Measurements from ENCODE around the gene DOCK1.
"Not testable (repeated sequence)": the region's sequence is repeated elsewhere in the genome, so short reads cannot be mapped to it uniquely, and the experiment has no call there.

DOCK1 gene

DNA sequence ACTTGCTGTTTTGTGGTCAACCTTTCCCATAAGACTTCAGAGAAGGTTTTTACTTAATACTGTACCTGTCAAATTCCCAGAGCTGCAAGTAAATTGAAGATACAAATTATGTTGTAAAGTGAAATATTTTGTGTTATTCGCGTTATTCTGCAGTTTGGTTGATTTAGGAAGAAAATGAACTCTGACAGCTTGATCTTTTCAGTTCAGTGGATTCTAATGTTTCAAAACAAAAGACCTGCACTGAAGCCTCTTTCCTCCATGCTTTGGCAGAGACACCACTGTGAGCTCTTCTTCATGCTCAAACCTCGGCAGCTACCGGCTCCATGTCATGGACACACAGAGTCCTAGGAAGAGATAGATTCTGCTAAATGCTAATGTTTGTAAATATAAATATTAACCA lies 366.8 kb downstream of the DOCK1 start:
- no peak for DNase-seq (ENCODE audit: low read depth in 2 of 2)

DNA sequence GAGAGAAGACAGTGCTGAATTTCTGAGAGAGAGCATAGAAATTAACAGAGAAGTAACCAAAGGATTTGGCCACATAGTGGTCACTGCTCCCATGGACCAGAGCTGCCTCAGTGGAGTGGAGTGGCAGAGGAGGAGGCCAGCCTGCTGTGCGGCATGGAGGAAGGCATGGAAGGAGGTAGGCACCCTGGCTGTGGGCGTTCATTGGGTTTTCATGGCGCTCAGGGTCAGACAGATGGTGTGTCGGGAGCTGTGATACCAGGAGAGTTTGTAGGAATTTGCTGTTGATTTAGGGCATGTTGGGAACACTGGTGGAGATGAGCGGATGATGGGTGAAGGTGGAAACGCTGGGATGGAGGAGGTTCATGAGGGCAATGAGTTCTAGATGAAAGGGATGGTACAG lies 370.0 kb downstream of the DOCK1 start:
- no peak for DNase-seq (ENCODE audit: low read depth in 2 of 2)

DNA sequence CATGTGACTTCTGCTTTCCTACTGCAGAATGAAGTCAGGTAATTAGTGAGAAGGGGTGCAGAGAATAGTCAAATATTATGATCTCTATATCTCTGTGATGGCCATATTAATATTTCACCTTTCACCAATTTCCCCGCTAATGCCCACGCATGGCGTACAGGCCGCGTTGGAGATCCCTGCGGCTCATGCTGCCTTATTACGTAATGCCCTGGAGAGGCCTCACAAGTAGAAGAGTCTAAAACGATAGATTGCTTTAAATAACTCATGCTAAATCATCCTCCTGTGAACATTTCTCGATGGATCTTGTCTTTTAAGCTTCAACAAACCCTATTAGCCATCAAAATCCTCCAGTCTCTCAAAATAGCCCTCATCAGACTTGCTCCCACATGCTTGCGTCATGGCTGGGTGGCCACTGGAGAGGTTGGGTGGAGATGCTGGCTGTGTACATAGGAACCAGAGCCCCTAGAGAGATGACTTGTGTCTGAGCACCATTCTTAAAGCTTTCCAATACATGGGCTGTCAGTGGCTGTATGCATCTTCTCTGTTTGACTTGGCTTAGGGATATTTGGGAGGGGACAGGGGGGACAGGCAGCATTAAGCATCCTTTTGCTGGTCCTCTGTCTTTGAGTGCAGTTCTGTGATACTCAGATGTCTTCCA lies 370.7 kb downstream of the DOCK1 start:
- no peak for DNase-seq (ENCODE audit: low read depth in 2 of 2)

DNA sequence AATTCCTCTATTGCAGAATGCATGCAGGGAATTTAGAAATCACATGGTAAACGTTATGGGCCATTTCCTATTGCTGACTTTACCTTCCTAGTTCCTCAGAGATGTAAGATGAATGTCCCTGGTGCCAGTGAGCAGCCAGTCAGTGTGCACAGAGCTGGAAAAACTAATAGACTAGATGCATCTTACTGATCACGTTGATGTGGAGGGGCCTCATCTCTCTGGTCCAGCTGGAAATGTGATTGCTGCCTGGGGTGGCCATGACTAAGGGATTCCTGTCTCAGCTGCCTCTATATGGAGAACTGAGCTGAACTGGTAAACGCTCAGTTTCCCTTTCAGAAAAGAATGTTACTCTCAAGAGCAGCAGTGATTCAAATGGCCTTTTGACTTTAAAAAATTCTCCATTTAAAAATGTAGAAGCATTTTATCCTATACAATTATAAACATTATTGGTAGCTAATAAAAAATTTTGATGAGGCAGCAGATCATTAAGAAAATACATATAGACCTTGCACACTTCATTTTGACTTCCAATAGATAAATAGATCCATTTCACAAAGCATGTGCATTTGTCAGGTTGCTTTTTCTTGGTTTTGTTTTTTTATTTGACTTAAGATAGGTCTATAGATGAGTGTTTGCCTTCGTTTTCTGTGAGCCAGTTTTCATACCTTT lies 371.7 kb downstream of the DOCK1 start:
- no peak for DNase-seq (ENCODE audit: low read depth in 2 of 2)

DNA sequence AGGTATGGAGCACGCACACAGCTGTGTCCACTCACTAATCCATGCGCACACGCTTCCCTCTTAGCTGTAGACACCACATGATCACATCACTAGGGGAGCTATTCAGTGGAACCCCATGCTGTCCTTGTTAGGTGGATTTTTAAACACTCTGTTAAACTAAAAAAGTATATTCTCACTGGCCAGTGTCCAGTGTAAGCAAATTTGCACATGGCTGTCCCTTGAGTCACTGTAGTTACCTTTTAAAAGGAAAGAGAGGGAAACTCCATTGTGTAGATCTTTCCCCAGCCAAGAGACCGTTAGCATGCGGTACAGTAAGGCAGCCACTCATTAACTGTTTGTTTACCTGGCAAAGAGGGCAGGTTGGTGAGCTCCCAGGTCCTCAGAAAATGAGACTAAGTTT lies 372.8 kb downstream of the DOCK1 start:
- no peak for DNase-seq (ENCODE audit: low read depth in 2 of 2)

DNA sequence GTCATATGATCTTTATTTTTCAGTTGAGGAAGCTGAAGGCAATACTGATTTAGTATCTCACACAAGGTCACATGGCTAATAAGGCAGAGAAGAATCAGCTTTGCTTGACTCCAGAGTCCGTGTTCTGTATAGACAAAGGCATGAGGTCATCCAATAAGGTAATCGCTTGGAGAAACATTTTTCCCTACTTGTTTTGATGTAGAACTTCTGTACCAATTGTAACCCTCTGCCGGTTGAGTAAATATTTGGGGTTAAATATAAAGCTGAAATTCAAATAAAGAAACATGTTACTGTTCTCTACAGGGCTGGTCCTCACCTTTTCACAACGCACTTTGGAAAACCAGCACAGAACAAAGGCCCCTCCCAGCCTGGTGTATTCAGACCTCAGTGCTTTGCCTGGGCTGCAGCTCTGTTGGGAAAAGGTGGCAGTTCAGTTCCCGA lies 374.1 kb downstream of the DOCK1 start:
- no peak for DNase-seq (ENCODE audit: low read depth in 2 of 2)

DNA sequence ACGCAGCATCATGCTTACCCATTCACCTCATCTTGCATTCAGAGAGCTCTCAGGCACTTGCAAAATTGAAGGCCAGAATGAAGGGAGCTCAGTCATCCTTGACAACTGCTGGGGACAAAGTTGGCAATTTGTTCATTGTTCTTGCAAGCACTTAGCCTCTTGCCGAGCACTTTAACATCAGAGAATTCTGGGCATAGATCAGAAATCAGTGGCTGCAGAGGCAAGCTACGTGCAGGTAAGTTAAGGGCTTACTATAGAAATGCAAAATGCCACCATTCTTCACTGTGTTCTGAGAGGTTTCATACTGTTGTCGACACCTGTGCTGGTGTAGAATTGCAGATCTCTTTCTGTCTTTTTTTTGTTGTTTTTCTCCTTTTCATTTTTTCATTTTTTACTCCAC lies 375.2 kb downstream of the DOCK1 start:
- DNase-seq (ENCODE audit: low read depth in 2 of 2), result no peak

DNA sequence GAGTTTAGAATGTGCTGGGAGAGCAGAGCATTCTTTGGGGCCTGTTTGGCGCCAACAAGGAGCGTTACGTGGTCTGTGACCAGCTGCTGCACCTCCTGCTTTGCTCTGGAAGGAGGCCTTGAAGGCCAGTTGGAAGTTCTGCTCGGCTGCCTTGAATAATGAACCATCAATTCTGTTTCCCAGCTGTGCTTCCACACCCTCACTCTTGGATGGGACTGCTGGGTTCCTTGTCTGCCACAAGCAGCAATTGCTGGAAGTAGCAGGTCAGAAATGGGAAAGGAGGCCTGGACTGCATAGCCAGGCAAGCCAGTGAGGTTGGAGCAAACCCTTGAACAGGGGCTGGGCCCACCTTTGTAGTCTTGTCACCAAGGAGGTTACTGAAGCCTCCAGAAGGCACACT lies 377.8 kb downstream of the DOCK1 start:
- DNase-seq (ENCODE audit: low read depth in 2 of 2), result no peak

DNA sequence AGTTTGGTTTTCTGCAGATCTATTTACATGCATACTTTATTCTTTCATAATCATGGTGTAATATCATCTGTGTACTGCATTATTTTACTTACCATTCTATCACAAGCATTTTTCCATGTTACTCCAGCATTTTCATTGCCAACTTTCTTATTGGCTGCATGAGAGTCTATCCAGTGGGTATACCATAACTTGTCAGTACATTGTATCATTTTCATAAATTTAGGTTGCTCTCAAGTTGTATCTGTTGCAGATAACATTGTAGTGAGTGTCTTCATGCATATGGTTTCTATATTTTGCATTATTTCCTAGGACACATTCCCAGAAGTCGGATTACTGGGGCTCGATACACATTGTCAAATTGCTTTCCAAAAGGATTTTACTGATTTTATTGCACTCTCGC lies 378.3 kb downstream of the DOCK1 start:
- no peak for DNase-seq (ENCODE audit: low read depth in 2 of 2)

DNA sequence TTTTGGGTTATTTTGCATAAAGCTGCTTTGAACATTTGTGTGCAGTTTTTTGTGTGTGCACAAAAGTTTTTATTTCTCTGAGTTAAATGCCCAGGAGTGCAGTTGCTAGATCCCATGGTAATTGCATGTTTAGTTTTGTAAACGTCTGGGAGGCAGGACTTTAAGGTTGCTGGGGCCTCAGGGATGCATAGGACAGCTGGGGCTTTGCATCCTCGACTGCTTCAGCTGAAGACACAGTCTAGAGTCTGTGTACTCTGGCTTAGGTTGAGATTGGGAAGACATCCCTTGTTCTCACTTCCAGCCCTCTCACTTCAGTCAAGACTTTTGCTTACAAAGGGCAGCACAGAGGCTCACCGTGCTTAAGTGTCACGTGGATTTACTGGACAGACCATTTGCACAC lies 385.6 kb downstream of the DOCK1 start:
- no peak for DNase-seq (ENCODE audit: low read depth in 2 of 2)

DNA sequence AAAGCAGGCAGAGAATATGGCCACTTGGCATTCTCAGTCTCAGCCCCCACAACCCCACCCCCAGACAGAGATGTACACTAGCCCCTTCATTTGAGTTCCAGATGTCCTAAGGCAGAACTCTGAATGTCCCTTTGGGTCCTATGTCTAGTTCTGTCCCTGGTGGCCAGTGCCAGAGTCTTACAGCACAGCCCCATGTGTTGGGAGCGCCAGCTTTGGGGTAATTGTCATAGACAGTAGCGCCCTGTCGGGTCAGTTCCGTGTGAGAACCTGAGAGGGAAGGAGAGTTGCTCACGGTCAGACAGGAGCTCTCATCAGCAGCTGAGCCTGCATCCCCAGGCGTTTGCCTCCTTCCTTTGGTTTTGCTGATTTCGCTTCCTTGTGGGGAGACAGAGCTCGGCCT lies 386.1 kb downstream of the DOCK1 start:
- DNase-seq (ENCODE audit: low read depth in 2 of 2), result no peak

DNA sequence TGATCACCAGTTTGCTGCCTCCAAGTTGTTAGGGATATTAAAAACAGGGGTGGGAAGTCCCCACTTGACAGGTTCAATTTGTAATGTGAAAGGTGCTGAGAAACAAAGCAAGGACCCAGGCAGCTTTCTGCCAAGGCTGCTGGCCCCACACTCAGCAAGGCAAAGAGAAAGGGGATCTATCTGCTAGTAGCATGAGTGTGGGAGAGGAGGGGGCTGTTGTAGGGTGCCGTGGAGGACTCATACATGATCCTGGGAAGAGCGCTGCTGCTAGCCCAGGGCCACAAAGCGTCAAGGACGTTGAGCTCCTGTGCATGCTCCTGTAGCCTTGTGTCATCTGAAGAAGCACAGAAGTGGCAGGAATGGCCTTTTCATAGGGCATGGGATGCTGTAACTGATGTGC lies 387.7 kb downstream of the DOCK1 start:
- no peak for DNase-seq (ENCODE audit: low read depth in 2 of 2)

DNA sequence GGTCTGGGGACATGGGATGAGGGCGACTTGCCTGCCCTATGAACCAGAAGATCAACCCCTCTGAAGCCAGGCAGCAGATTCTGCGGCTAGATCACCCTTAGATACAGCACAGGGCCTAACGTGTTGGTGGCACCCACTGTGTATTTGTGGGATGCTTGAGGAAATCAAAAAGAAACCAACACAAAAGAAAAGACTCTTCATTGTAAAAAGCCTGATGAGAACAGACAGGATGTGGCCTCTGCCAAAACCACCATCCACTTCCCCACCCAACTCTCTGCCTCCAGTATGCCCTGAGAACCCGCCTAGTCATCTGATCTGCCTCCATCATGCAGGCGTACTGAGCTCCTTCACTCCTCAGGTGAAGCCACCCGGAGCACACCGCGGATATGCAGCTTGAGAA lies 388.4 kb downstream of the DOCK1 start:
- peak in 1 of 2 donors; percentile 4 for DNase-seq (ENCODE audit: low read depth in 2 of 2)

DNA sequence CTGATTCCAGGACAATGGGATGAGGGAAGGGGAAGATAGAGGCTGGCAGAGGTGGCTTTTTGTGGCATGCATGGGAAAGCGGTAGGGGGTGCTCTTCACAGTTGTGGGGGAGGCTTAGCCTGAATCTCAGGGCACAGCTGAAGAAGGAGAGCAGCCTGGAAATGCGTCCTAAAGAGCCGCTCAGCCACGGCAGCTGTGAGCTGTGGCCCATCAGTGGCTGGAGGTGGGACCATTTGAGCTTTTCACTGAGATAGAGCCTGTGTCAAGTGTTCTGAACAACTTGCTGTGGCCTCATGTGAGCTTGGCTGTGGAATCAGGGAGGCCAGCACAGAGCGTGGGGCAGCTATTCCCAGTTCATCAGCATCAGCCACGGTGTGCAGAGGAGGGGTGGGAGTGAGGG lies 391.5 kb downstream of the DOCK1 start:
- no peak for DNase-seq (ENCODE audit: low read depth in 2 of 2)

DNA sequence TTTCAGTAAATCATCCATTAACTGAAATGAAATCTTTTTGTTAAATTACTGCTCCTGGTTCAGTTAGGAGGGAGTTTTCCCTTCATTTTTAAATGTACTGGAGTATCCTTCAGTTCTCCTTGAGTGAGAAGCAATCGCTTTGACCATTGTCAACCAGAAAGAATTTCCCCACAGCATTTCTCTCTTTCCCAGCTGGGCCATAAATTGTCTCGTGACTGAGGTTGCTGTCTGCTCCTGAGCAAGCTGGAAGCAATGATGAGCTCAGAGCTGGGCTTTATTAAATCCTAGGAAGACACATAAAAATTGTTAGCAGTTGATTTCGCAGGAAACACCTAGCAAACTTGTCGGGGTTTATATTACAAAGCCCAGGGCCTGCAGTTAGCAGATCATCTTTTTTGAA lies 393.2 kb downstream of the DOCK1 start:
- no peak for DNase-seq (ENCODE audit: low read depth in 2 of 2)

DNA sequence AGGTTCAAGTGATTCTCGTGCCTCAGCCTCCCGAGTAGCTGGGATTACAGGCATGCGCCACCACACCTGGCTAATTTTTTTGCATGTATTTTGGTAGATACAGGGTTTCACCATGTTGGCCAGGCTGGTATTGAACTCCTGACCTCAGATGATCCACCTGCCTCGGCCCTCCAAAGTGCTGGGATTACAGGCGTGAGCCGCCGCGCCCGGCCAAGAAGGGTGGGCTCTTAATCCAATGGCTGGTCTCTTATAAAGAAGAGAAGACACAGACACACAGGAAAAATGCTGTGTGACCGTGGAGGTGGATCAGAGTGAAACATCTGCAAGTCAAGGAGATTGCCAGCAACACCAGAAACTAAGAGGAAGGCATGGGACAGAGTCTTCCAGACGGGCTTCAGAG lies 394.0 kb downstream of the DOCK1 start:
- DNase-seq (ENCODE audit: low read depth in 2 of 2), result not testable (repeated sequence)

DNA sequence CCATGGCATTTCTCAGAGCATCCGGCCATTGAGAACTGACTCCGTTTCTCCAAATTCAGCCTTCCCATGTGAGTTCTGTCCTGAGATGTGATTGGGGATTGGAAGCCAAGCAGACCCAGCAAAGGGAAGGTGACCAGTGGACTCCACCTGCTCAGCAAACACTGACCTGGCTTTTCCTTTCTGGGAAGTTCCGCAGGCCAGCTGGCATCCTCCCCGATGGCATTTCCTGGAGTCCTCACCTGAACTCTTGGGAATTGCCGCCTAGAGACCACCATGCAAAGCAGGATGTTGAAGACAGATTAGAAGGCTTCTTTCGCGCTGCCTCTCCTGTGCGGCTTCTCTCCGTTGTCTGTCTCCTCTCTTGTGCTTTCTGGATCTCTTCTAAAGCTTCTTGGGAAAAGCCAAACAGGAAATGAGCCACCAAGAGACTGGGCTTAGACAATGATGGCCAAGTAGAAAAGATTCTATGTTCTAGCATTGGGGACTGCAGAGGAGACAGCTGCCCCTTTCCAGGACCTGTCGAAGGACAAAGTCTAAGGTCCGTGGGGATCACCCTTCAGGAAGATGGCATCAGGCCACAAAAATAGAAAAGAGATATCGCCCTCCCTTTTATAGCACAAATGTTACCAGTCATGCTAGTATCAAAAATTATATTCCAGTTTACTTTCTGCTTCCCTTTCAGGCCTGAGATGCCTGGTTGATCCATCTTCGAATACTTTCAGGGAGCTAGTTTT lies 394.9 kb downstream of the DOCK1 start:
- no peak for DNase-seq (ENCODE audit: low read depth in 2 of 2)

DNA sequence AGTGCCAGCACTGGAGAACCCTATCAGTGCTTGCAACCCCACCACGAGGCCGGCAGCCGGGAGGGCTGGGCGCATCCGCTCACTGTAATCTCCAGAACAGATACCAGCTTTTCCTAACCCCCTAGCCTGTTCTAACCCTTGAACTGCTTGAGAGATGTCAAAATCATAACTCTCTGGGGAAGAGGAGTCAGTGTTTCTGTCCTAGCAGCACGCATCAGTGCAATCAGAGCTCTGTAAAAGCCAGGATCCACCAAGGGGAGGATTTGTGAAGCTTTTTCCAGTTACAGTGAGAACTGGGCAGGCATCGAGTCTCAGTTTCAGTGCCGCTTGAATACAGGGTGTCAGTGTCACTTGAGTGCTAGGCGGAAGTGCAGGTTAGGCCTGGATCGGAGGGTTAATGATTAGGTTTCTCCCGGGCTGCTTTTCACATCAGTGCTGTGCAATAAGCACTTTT lies 395.7 kb downstream of the DOCK1 start:
- DNase-seq (ENCODE audit: low read depth in 2 of 2), result no peak

DNA sequence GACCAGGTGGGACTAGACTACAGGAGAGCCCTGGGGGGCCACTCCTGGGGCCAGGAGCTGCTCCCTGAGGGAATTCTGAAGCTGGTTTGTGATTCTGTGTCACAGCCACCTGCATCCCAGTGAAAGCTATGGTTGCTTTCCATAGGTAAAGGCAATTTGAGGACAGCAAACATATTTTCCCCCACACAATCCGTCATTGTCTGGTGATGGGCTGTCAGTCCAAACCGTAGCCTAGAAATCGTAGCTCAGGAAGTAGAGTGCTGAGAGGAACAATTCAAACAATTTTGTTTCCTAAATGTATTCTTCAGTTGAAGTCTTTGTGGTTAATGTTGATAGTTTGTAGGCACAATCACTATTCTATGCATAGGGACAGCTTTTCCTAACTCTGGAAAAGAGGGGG lies 397.1 kb downstream of the DOCK1 start:
- no peak for DNase-seq (ENCODE audit: low read depth in 2 of 2)

DNA sequence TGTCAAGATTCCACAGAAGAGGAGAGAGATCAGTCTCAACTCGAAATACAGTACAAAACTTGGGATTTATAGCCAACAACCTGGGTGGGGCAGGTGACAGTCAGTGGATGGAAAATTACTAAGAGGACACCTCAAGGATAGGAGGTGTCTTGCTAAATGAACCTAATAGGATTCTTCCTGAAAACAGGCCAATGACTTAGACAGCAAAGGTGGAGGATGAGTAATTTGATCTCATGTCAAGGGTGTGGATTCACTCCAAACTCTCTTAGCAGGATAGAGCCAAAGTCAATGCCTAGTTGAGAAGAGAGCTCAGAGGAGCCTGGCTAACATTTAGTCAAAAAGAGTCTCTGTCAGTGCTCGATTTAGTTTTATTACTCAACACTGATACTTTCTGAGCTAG lies 397.9 kb downstream of the DOCK1 start:
- no peak for DNase-seq (ENCODE audit: low read depth in 2 of 2)

DNA sequence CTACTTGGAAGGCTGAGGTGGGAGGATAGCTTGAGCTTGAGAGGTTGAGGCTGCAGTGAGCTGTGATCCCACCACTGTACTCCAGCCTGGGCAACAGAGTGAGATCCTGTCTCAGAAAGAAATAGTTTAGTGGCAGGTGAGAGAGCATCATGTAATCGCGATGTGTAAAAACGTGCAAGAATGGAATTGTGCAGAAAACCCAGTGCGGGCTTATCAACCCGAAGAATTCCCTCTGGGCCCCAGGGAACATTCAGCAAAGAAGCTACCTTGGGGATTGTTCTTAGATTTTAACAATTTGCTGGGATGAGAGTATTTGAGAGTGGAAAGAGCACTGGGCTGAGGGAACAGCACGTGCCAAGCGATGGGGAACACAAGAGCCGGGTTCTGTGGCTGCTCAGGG lies 398.5 kb downstream of the DOCK1 start:
- no peak for DNase-seq (ENCODE audit: low read depth in 2 of 2)

DNA sequence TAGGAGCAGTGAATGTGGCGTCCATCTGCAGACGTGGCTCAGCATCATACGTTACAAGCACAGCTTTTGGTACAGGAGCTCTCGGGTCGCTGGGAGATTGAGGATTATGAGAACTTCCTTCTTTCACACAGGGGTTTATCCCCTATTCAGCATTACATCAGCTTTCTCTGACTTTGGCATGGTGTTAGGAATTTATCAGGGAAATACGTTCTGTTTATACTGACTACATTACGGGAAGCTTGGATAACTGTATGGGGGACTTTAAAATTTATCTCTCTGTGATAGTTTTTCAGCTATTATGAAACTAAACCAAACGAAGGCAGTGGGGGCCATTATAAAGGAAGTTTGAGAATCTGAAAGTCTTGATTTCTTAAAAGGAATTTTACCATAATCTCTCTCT lies 401.3 kb downstream of the DOCK1 start:
- no peak for DNase-seq (ENCODE audit: low read depth in 2 of 2)

DNA sequence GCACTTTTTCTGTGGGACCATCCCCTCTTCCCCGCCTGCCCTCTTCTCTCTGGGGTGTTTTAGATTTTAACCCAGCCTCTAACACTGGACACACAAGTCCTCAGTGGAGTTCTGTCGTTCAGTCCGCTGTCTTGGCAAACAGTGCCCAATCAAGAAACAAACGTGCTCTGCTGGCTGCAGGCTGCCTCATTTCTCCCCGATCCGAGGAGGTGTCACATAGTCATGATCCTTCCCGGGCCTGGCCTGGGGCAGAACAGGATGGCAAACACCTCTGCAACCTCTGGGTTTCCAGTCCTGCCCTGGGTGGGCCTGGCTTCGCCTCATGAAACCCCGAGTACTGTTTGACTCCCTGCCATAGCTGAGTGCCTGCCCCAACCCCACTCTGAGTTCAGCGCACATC lies 402.1 kb downstream of the DOCK1 start:
- DNase-seq (ENCODE audit: low read depth in 2 of 2), result no peak

Measured in stimulated activated CD8-positive, alpha-beta memory T cell treated with anti-CD3 and anti-CD28 coated beads, Interleukin-7, amount 100 ng/mL, for 1 hour (primary cell).